Measurements from ENCODE around the gene TNK2. TPM values are rescaled to one million over a fixed set of nuclear protein-coding genes. Genes with fewer than 3 reads are reported as not detected.

Gene TNK2
- total RNA-seq, 2 donors from 2014 or later, result 25.9 to 49.1 TPM

DNA sequence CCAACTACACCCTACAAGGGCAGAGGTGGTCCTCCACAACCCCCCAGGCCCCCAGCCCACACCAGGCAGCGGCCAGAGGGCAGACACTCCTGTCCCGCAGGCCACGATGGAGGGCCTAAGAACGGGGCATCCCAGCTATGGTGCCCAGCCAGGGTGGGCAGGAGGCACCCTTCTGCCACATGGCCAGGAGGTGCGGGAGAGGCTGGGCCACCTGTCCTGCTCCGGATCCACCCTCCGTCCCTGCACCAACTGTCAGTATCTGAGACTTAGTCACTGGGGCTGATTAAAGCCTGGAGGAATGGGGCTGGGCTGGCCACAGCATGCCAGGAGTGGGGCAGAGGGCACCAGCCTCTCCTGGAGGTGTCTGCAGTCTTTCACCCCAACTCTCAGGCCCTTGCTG, 37.9 kb downstream of the TNK2 start:
- WGBS, 2 donors, result 50 to 73% methylated on average over 2 to 6 of the region's 7 CpGs

GRCh38 chr3:195869413-195870001, 38.8 kb downstream of the TNK2 start:
- H3K4me1 ChIP-seq, result no peaks in the 10 kb centered on the region
- H3K27me3 ChIP-seq, result no peaks in the 10 kb centered on the region
- no peaks in the 10 kb centered on the region for H3K9me3 ChIP-seq
- H3K27ac ChIP-seq, result no peak overlapping the region
- H3K36me3 ChIP-seq (replicated peaks in 1 of 2; ENCODE audit: insufficient read depth in 1 of 2, low read depth in 2 of 2), result no peaks in the 10 kb centered on the region
- intact Hi-C loops (cut with DNase I), result loop anchor here (5.0 kb wide), 1 partner anchor 48 kb away; no protein-coding TSS in a partner anchor
- DNase-seq (no peak), ATAC-seq (no peak)
- no peak overlapping the region for H3K4me3 ChIP-seq
- 87 to 89% methylated on average over 30 of the region's 31 CpGs for WGBS, 2 donors
- no peak for TF ChIP-seq POLR2A (IDR thresholded peaks at IDR 0.05)
- no peak for TF ChIP-seq CTCF (IDR thresholded peaks at IDR 0.05)

More for the DNA sequence above, 37.9 kb downstream of the TNK2 start:
- Histone ChIP-seq H3K27ac (no peak overlapping the region), H3K9me3 (no peaks in the 10 kb centered on the region), H3K4me3 (no peak overlapping the region), H3K36me3 (replicated peaks in 1 of 2; ENCODE audit: insufficient read depth in 1 of 2, low read depth in 2 of 2) (no peaks in the 10 kb centered on the region), H3K4me1 (no peaks in the 10 kb centered on the region), H3K27me3 (no peaks in the 10 kb centered on the region)
- TF ChIP-seq CTCF (IDR thresholded peaks at IDR 0.05), result no peak
- TF ChIP-seq POLR2A (IDR thresholded peaks at IDR 0.05), result no peak
- no peak for DNase-seq
- intact Hi-C loops (cut with DNase I), result no loop called here
- no peak for ATAC-seq

- Histone ChIP-seq H3K36me3 (replicated peaks in 1 of 2; ENCODE audit: insufficient read depth in 1 of 2, low read depth in 2 of 2) (no peaks in the 10 kb centered on the region), H3K27ac (no peak overlapping the region), H3K4me1 (no peaks in the 10 kb centered on the region), H3K27me3 (no peaks in the 10 kb centered on the region), H3K9me3 (no peaks in the 10 kb centered on the region), H3K4me3 (no peak overlapping the region)
- 89 to 96% methylated on average over 22 to 27 of the region's 30 CpGs for WGBS, 2 donors
- DNase-seq (no peak), ATAC-seq (no peak)
- TF ChIP-seq CTCF (IDR thresholded peaks at IDR 0.05) (no peak), POLR2A (IDR thresholded peaks at IDR 0.05) (no peak)
- intact Hi-C loops (cut with DNase I), result loop anchor here (5.0 kb wide), 1 partner anchor 48 kb away; no protein-coding TSS in a partner anchor
Observed at GRCh38 chr3:195868866-195869412, 39.4 kb downstream of the TNK2 start.

DNA sequence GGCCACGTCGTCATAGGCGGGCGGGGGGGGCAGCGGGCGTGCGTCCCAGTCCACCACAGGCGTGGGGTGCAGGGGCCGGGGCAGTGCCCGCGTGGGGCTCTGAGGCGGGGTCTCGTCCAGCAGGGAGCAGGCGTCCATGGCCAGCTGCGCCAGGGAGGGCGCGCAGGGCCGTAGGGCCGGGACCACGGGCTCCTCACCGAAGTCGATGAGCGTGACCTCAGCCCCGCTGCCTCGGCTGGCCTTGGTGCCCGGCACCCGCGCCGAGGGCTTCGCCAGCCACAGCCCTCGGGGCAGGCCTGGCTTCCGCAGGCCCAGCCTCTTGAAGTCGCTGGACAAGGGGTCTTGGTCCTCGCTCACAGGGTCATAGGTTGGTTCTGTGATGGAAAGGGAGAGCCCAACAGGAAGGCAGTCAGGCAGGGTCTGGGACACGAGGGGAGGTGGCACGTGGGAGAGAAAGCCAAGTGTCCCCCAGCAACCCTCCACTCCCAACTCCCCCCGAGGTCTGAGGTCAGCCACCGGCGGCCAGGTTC, 40.0 kb downstream of the TNK2 start:
- ATAC-seq (no peak), DNase-seq (no peak)
- no peak for TF ChIP-seq POLR2A (IDR thresholded peaks at IDR 0.05)
- Histone ChIP-seq H3K4me3 (no peak overlapping the region), H3K9me3 (no peaks in the 10 kb centered on the region), H3K27ac (no peak overlapping the region), H3K27me3 (no peaks in the 10 kb centered on the region), H3K36me3 (replicated peaks in 1 of 2; ENCODE audit: insufficient read depth in 1 of 2, low read depth in 2 of 2) (no peaks in the 10 kb centered on the region), H3K4me1 (no peaks in the 10 kb centered on the region)
- intact Hi-C loops (cut with DNase I), result loop anchor here (5.0 kb wide), 1 partner anchor 49 kb away; no protein-coding TSS in a partner anchor
- WGBS, 2 donors, result 94 to 96% methylated on average over 14 to 37 of the region's 39 CpGs

DNA sequence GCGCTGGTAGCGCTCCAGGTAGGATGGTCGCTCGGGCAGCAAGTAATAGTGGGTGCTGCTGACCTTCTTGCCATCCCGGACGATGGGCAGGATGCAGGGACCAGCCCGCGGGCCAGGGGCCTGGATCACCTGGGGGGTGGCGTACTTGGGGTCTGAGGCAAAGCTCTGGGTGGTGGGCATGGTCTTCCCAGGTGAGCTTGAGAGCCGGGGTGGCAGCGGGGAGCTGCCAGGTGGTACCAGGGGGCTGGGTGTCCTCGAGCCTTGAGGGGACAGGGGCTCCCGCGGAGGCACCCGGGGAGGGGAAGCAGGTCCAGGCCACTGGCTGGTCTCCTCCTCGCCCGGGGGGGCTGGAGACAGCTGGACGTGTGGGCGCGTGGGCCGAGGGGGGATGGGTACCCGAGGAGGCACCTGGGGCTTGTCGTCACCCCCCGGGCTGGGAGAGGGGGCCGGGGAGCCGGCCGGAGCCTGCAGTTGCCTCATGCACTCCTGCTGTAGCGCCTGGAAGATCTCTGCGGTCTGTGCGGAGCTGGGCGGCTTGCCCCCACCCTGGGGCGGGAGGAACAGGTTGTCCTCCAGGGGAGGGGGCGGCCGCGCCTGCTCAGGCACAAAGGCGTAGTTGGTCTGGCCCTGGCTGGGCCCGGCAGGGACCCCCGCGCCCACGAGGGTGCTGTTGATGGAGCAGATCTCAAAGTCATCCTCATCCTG, 40.6 kb downstream of the TNK2 start:
- no peaks in the 10 kb centered on the region for H3K4me1 ChIP-seq
- no peak overlapping the region for H3K27ac ChIP-seq
- no peaks in the 10 kb centered on the region for H3K9me3 ChIP-seq
- DNase-seq, result no peak
- WGBS, 2 donors, result 82 to 89% methylated on average over 11 to 31 of the region's 40 CpGs
- no peaks in the 10 kb centered on the region for H3K36me3 ChIP-seq (replicated peaks in 1 of 2; ENCODE audit: insufficient read depth in 1 of 2, low read depth in 2 of 2)
- intact Hi-C loops (cut with DNase I), result loop anchor here (5.0 kb wide), 1 partner anchor 50 kb away; no protein-coding TSS in a partner anchor
- no peaks in the 10 kb centered on the region for H3K27me3 ChIP-seq
- no peak for TF ChIP-seq CTCF (IDR thresholded peaks at IDR 0.05)
- TF ChIP-seq POLR2A (IDR thresholded peaks at IDR 0.05), result no peak
- H3K4me3 ChIP-seq, result no peak overlapping the region
- ATAC-seq, result no peak

Data from body of pancreas (tissue), 4 donors.